Nephron (organoid): ENCODE data around the gene CHRNA7.

Experiments used
- H3K27ac Mint-ChIP-seq, 3 experiments: 2 replicates each; pipeline ENCODE4 v1.8.0; 2020; ENCODE audit warnings: mixed read lengths in 3 of 3, mild to moderate bottlenecking in 2 of 3, moderate library complexity in 1 of 3
- H3K27me3 Mint-ChIP-seq: 2 replicates; pipeline ENCODE4 v1.8.0; 2021; ENCODE audit warnings: low read depth, mild to moderate bottlenecking, moderate library complexity, mixed read lengths
- H3K36me3 Mint-ChIP-seq: 2 replicates; pipeline ENCODE4 v1.8.0; 2020; ENCODE audit warnings: low read depth, mixed read lengths
- H3K4me1 Mint-ChIP-seq: 2 replicates; pipeline ENCODE4 v1.8.0; 2020; ENCODE audit warnings: mixed read lengths
- H3K4me3 Mint-ChIP-seq, 3 experiments: 2 replicates each; pipeline ENCODE4 v1.8.0; 2020; ENCODE audit warnings: mild to moderate bottlenecking in 3 of 3, mixed read lengths in 3 of 3, moderate library complexity in 2 of 3
- H3K9me3 Mint-ChIP-seq: 2 replicates; pipeline ENCODE4 v1.8.0; 2020; ENCODE audit warnings: mixed read lengths
- TF ChIP-seq, protein P1 (sequence below), 3 experiments: fragments of 200-600 bp; sonication (generic); IDR thresholded peaks; one replicate each; pipeline ENCODE4 v1.5.0; 2021; ENCODE audit warnings: antibody characterized with exemption in 3 of 3; ENCODE audit not compliant: unreplicated experiment in 3 of 3

The CHRNA7 gene

GRCh38 chr15:32004249-32004648 is 26.1 kb upstream of the CHRNA7 start:
- H3K27me3 Mint-ChIP-seq = no peaks in the 10 kb centered on the region
- no peaks in the 10 kb centered on the region for H3K4me1 Mint-ChIP-seq
- no peaks in the 10 kb centered on the region for H3K9me3 Mint-ChIP-seq
- TF ChIP-seq, protein P1, sequence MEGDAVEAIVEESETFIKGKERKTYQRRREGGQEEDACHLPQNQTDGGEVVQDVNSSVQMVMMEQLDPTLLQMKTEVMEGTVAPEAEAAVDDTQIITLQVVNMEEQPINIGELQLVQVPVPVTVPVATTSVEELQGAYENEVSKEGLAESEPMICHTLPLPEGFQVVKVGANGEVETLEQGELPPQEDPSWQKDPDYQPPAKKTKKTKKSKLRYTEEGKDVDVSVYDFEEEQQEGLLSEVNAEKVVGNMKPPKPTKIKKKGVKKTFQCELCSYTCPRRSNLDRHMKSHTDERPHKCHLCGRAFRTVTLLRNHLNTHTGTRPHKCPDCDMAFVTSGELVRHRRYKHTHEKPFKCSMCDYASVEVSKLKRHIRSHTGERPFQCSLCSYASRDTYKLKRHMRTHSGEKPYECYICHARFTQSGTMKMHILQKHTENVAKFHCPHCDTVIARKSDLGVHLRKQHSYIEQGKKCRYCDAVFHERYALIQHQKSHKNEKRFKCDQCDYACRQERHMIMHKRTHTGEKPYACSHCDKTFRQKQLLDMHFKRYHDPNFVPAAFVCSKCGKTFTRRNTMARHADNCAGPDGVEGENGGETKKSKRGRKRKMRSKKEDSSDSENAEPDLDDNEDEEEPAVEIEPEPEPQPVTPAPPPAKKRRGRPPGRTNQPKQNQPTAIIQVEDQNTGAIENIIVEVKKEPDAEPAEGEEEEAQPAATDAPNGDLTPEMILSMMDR (IDR thresholded peaks at IDR 0.05; ENCODE audit: unreplicated experiment in 3 of 3) = no peak
- no peak overlapping the region for H3K27ac Mint-ChIP-seq
- H3K4me3 Mint-ChIP-seq = no peak overlapping the region
- H3K36me3 Mint-ChIP-seq = no peaks in the 10 kb centered on the region

- Mint-ChIP-seq H3K27ac (no peak overlapping the region), H3K4me1 (no peaks in the 10 kb centered on the region), H3K4me3 (no peak overlapping the region), H3K27me3 (no peaks in the 10 kb centered on the region), H3K36me3 (no peaks in the 10 kb centered on the region), H3K9me3 (no peaks in the 10 kb centered on the region)
- TF ChIP-seq, protein P1 (IDR thresholded peaks at IDR 0.05; ENCODE audit: unreplicated experiment in 3 of 3) = no peak
These were observed 22.9 kb upstream of the CHRNA7 start for GRCh38 chr15:32007355-32007960.

GRCh38 chr15:32014953-32015352 is 15.4 kb upstream of the CHRNA7 start:
- H3K4me1 Mint-ChIP-seq = no peaks in the 10 kb centered on the region
- H3K4me3 Mint-ChIP-seq = no peak overlapping the region
- H3K36me3 Mint-ChIP-seq = no peaks in the 10 kb centered on the region
- H3K27ac Mint-ChIP-seq = no peak overlapping the region
- H3K9me3 Mint-ChIP-seq = no peaks in the 10 kb centered on the region
- TF ChIP-seq, protein P1 (IDR thresholded peaks at IDR 0.05; ENCODE audit: unreplicated experiment in 3 of 3) = no peak
- H3K27me3 Mint-ChIP-seq = peaks cover 9% of the 10 kb centered on the region

DNA sequence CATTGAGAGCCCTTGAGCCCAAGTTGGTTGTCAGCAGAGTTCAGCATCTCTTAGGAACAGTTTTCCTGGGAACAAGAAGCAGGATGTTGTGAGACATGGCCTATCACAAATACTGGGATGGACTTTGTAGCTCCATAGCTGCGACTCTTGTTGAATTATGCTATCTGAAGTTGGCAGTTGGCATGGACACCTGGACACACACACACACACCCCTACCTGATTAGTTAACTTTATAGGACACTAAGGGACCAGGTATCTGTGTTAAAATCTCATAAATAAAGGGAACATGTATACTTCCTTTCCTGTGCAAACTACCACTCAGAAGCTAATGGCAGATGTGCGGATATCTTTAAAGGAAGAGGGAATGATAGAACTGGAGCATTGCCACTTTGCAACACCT is 10.2 kb upstream of the CHRNA7 start:
- TF ChIP-seq, protein P1 (IDR thresholded peaks at IDR 0.05; ENCODE audit: unreplicated experiment in 3 of 3) = no peak
- Mint-ChIP-seq H3K9me3 (no peaks in the 10 kb centered on the region), H3K27me3 (peaks cover 16% of the 10 kb centered on the region), H3K27ac (no peak overlapping the region), H3K4me3 (no peak overlapping the region), H3K36me3 (no peaks in the 10 kb centered on the region), H3K4me1 (no peaks in the 10 kb centered on the region)

DNA sequence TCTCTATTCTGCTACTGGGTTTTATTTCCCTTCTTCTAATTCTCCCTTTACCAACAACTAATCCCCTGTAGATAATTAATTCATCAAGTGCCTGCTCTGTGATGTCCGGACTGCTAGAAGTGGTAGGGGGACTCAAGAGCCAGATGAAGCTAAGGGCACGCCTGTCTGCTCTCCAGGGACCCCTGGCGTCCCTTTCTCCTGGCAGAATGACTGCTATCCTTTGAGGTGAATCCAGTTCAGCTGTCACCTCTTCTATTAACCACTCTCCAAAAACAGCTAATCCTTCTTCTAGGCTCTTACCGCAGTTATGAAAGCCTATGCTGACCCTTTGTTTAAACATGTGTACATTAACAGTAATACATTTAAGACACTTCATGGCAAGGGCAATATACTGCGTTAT is 1.4 kb upstream of the CHRNA7 start:
- Mint-ChIP-seq H3K36me3 (no peaks in the 10 kb centered on the region), H3K4me1 (peaks cover 23% of the 10 kb centered on the region), H3K27ac (no peak overlapping the region), H3K9me3 (no peaks in the 10 kb centered on the region), H3K27me3 (peaks cover 39% of the 10 kb centered on the region), H3K4me3 (peak overlapping the region; percentile 80 to 89 (median 85))
- TF ChIP-seq, protein P1 (IDR thresholded peaks at IDR 0.05; ENCODE audit: unreplicated experiment in 3 of 3) = no peak

DNA sequence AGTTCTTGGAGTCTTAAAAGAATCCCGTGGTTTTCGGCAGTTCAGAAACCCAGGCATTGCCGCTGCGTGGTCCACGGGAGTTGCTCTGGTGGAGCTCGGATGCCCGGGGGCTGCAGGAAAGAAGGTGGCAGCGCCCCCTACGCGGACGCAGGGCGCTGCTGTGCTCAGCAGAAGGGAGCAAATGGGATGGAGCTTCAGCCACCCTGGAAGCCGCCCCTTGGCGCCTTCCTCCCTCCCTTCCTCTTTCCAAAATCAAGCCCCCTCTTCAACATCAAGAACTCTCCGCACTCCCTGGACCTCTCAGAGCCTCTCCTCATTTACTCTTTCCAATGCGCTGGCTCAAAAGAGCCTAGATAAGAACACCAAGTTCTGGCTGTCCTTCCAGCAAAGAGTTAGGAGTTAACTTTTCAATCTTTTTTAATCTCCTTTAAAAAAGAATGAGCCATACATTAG is 880 bp upstream of the CHRNA7 start:
- H3K9me3 Mint-ChIP-seq = no peaks in the 10 kb centered on the region
- peak overlapping the region; percentile 80 to 89 (median 85) for H3K4me3 Mint-ChIP-seq
- TF ChIP-seq, protein P1 (IDR thresholded peaks at IDR 0.05; ENCODE audit: unreplicated experiment in 3 of 3) = peak; percentile 48 to 56 (median 48)
- H3K36me3 Mint-ChIP-seq = no peaks in the 10 kb centered on the region
- peak overlapping the region; percentile 48 to 58 (median 50) for H3K27ac Mint-ChIP-seq
- H3K4me1 Mint-ChIP-seq = peaks cover 23% of the 10 kb centered on the region
- H3K27me3 Mint-ChIP-seq = peaks cover 36% of the 10 kb centered on the region
